Neutrophil (primary cell): ENCODE measurements around the gene FAM83C.

Experiments
- H3K27ac ChIP-seq: fragments of 200-600 bp; sonication (generic); 2 replicates; pipeline ENCODE4 v1.5.1; 2016; ENCODE audit warnings: mild to moderate bottlenecking, moderate library complexity
- H3K27me3 ChIP-seq: fragments of 200-600 bp; sonication (generic); 2 replicates; pipeline ENCODE4 v1.6.0; 2016; ENCODE audit warnings: mild to moderate bottlenecking
- H3K36me3 ChIP-seq: fragments of 200-600 bp; sonication (generic); 2 replicates; pipeline ENCODE4 v1.5.1; 2017
- H3K4me1 ChIP-seq, 2 experiments: fragments of 200-600 bp in 1 of 2; sonication (generic) in 1 of 2; 1 replicate in 1 of 2; 2 replicates in 1 of 2; pipeline versions ENCODE4 v1.5.1 to v1.6.1; 2013 to 2016; ENCODE audit warnings: low read depth in 1 of 2, low read length in 1 of 2, mild to moderate bottlenecking in 1 of 2, moderate library complexity in 1 of 2; ENCODE audit not compliant: control insufficient read depth in 1 of 2, insufficient read depth in 1 of 2
- H3K4me3 ChIP-seq, 2 experiments: fragments of 200-600 bp in 1 of 2; sonication (generic) in 1 of 2; 1 replicate in 1 of 2; 2 replicates in 1 of 2; pipeline ENCODE4 v1.5.1; 2013 to 2016; ENCODE audit warnings: low read depth in 1 of 2, low read length in 1 of 2, mild to moderate bottlenecking in 1 of 2, moderate library complexity in 1 of 2
- H3K9me3 ChIP-seq: fragments of 200-600 bp; sonication (generic); 2 replicates; pipeline ENCODE4 v1.5.1; 2016
- TF ChIP-seq, protein P1 (sequence below): fragments of 200-600 bp; sonication (generic); IDR thresholded peaks from 2 replicates; pipeline ENCODE4 v1.5.1; 2016; ENCODE audit warnings: antibody characterized with exemption

FAM83C gene

DNA sequence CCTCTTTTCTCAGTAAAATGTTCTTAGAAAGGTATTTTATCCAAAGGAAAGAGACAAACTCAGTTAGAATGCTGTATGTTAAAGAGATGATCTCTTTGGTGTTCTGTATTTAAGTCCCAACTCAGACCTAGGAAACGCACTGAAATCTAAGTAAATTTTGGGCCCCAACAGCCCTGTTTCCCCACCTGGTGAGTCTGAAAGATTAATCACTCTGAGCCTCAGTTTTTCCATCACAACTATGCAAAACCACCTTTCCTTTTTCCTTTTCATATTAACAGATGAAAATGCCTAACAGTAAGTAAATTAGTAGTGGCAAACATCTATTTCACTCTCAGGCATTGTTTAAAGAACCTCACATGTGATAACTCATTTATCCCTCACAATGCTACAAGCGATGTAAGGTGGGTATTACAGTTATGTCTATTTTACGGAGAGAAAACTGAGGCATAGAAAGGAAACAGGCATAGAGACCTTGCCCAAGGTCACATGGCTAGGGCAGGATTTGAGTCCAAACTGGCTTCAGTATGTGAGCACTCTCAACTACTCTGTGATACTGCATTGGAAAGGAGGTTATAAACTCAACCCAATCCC, 36.0 kb upstream of the FAM83C start:
- Histone ChIP-seq H3K36me3 (no peaks in the 10 kb centered on the region), H3K4me3 (no peak overlapping the region), H3K9me3 (no peaks in the 10 kb centered on the region), H3K27ac (no peak overlapping the region), H3K27me3 (no peaks in the 10 kb centered on the region), H3K4me1 (no peaks in the 10 kb centered on the region)
- TF ChIP-seq, protein P1, sequence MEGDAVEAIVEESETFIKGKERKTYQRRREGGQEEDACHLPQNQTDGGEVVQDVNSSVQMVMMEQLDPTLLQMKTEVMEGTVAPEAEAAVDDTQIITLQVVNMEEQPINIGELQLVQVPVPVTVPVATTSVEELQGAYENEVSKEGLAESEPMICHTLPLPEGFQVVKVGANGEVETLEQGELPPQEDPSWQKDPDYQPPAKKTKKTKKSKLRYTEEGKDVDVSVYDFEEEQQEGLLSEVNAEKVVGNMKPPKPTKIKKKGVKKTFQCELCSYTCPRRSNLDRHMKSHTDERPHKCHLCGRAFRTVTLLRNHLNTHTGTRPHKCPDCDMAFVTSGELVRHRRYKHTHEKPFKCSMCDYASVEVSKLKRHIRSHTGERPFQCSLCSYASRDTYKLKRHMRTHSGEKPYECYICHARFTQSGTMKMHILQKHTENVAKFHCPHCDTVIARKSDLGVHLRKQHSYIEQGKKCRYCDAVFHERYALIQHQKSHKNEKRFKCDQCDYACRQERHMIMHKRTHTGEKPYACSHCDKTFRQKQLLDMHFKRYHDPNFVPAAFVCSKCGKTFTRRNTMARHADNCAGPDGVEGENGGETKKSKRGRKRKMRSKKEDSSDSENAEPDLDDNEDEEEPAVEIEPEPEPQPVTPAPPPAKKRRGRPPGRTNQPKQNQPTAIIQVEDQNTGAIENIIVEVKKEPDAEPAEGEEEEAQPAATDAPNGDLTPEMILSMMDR, result no peak

DNA sequence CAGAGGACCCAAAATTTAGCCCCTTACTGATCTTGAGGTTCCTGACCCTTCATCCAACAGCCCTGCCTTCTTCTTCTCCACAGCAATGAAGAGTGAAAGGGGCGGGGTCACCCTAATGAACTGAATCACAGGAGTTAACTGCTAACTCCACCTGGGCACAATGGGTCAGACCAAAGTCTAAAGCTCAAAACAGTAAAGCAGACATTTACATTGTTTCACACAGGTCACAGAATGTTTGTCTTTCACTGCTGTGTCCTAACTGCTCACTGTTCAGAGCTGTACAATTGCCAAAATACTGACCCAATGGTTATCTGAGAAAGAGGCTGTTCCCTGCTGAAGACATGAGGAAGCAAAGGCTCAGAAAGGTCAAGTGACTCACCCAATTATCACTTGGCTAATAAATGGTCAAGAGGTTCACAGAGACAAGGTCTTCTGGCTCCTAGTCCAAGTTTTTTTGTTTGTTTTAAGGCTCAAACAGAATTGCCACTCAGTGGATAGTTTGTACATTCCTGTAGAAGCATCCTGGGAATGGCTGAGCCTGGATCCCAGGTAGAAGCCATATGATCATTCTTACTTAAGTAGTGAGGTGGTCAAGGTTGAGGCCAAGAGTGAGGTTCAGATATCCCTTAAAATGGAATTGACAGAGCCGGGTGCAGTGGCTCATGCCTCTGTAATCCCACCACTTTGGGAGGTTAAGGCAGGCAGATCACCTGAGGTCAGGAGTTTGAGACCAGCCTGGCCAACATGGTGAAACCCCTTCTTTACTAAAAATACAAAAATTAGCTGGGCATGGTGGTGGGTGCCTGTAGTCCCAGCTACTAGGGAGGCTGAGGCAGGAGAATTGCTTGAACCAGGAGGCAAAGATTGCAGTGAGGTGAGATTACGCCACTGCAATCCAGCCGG, 35.1 kb upstream of the FAM83C start:
- no peaks in the 10 kb centered on the region for H3K36me3 ChIP-seq
- no peak overlapping the region for H3K4me3 ChIP-seq
- no peaks in the 10 kb centered on the region for H3K27me3 ChIP-seq
- TF ChIP-seq, protein P1, result no peak
- H3K9me3 ChIP-seq, result no peaks in the 10 kb centered on the region
- H3K4me1 ChIP-seq, result no peaks in the 10 kb centered on the region
- no peak overlapping the region for H3K27ac ChIP-seq

DNA sequence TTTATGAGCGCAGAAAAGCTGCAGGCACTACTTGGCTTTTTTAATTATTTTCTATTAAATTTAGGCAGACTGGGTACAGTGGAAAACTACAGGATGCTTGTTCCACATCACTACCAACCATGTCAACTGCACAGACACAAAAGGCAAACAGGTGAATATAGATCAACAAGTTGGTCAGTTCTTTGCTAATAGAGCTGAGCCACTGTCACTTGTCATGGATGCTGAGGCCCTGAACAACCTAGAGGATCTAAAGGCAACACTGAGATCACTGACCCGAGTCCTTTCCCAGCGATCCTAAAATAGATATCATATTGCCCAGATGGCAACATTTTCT, 34.5 kb upstream of the FAM83C start:
- Histone ChIP-seq H3K36me3 (no peaks in the 10 kb centered on the region), H3K4me3 (no peak overlapping the region), H3K4me1 (no peaks in the 10 kb centered on the region), H3K27ac (no peak overlapping the region), H3K27me3 (no peaks in the 10 kb centered on the region), H3K9me3 (no peaks in the 10 kb centered on the region)
- TF ChIP-seq, protein P1, result no peak

DNA sequence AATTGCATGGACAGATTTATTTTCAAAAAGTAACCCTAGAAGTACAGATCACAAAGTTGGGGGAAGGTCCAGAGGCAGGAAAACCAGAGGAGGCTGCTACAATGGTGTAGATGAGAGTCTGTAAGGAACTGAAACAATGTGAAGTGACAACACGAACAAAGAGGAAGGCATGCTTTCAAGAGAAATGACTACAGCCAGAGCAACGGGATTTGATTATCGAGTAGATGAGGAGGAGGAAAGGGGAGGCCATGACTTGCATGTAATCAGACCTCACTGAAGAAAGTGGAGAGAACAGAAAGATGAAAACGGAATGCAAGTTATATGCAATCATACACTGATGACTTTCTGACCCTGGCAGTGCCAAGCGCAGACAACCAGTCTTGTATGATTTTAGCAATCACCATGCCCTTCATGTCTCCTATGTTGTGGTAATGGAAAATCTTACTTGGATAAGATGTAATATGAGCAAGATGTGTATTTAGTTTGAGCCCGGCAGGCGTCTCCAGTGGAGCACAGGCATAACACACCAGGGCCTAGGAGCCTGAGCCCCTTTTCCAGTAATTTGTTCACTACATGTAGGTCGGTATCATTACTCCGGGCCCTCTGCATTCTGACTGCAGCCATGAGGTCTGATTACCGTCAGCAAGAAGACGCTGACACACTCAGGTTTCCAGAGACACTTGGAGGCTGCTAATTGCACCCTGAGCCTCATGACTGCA, 34.0 kb upstream of the FAM83C start:
- Histone ChIP-seq H3K27me3 (no peaks in the 10 kb centered on the region), H3K9me3 (no peaks in the 10 kb centered on the region), H3K27ac (no peak overlapping the region), H3K4me1 (no peaks in the 10 kb centered on the region), H3K36me3 (no peaks in the 10 kb centered on the region), H3K4me3 (no peak overlapping the region)
- TF ChIP-seq, protein P1, result no peak

DNA sequence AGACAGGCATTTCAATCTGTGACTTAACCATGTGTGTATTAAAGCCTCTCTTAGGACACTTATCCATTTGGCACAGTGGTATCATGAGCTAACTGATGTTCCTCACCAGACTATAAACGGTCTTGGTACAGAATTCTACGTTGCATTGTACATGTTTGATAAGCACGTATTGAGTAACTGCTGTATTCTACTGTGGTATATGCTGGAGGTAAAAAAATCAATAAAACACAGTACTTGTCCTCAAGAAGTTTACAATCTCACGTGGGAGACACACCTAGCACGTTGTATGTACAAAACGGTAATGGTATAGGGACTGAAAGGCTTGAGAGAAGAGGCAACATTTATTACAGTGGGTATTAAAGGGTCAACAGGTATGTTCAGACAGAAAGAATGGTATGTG, 33.2 kb upstream of the FAM83C start:
- no peak overlapping the region for H3K4me3 ChIP-seq
- no peaks in the 10 kb centered on the region for H3K4me1 ChIP-seq
- H3K27me3 ChIP-seq, result no peaks in the 10 kb centered on the region
- H3K36me3 ChIP-seq, result no peaks in the 10 kb centered on the region
- TF ChIP-seq, protein P1, result no peak
- no peak overlapping the region for H3K27ac ChIP-seq
- no peaks in the 10 kb centered on the region for H3K9me3 ChIP-seq
